WTC11 (cell line): ENCODE results near the gene OR2F2.

Experiments used
- ATF1 ChIP-seq: sonication (generic); formaldehyde crosslinking; IDR thresholded peaks from 2 replicates; pipeline ENCODE4 v1.8.1; 2023; ENCODE audit warnings: mild to moderate bottlenecking, moderate library complexity, missing genetic modification reagents
- ATF3 ChIP-seq: sonication (generic); formaldehyde crosslinking; conservative IDR thresholded peaks from 2 replicates; pipeline ENCODE4 v1.8.1; 2022; ENCODE audit warnings: mild to moderate bottlenecking, missing genetic modification reagents
- CBFB ChIP-seq: sonication (generic); formaldehyde crosslinking; IDR thresholded peaks from 2 replicates; pipeline ENCODE4 v1.8.1; 2022; ENCODE audit warnings: mild to moderate bottlenecking, low read depth, missing genetic modification reagents
- CREM ChIP-seq: sonication (generic); formaldehyde crosslinking; IDR thresholded peaks from 2 replicates; pipeline ENCODE4 v1.8.1; 2022; ENCODE audit warnings: mild to moderate bottlenecking, missing genetic modification reagents, moderate library complexity
- CTCF ChIP-seq: fragments of 200-600 bp; IDR thresholded peaks from 2 replicates; pipeline ENCODE4 v1.8.0; 2022; ENCODE audit warnings: antibody characterized with exemption
- FOXP1 ChIP-seq: sonication (generic); formaldehyde crosslinking; IDR thresholded peaks from 2 replicates; pipeline ENCODE4 v1.8.0; 2022; ENCODE audit warnings: missing genetic modification reagents, mild to moderate bottlenecking, moderate library complexity, borderline replicate concordance
- KAT7 ChIP-seq: sonication (generic); formaldehyde crosslinking; IDR thresholded peaks from 2 replicates; pipeline ENCODE4 v1.8.1; 2023; ENCODE audit warnings: missing genetic modification reagents, mild to moderate bottlenecking, borderline replicate concordance
- NFE2L1 ChIP-seq: sonication (generic); formaldehyde crosslinking; IDR thresholded peaks from 2 replicates; pipeline ENCODE4 v1.8.1; 2023; ENCODE audit warnings: missing genetic modification reagents
- SP1 ChIP-seq: sonication (generic); formaldehyde crosslinking; conservative IDR thresholded peaks from 2 replicates; pipeline ENCODE4 v1.8.1; 2022; ENCODE audit warnings: missing genetic modification reagents
- TEAD4 ChIP-seq: sonication (generic); formaldehyde crosslinking; IDR thresholded peaks from 2 replicates; pipeline ENCODE4 v1.8.0; 2022; ENCODE audit warnings: mild to moderate bottlenecking, missing genetic modification reagents
- TF ChIP-seq, protein P1 (sequence below): sonication (generic); formaldehyde crosslinking; IDR thresholded peaks from 2 replicates; pipeline ENCODE4 v1.8.1; 2023; ENCODE audit warnings: mild to moderate bottlenecking, missing genetic modification reagents
- TF ChIP-seq, protein P2 (sequence below): sonication (generic); formaldehyde crosslinking; IDR thresholded peaks from 2 replicates; pipeline ENCODE4 v1.8.0; 2022; ENCODE audit warnings: mild to moderate bottlenecking, missing genetic modification reagents
- TF ChIP-seq, protein P3 (sequence below): sonication (generic); formaldehyde crosslinking; IDR thresholded peaks from 2 replicates; pipeline ENCODE4 v1.8.0; 2022; ENCODE audit warnings: mild to moderate bottlenecking, missing genetic modification reagents

- TF ChIP-seq, protein P1, sequence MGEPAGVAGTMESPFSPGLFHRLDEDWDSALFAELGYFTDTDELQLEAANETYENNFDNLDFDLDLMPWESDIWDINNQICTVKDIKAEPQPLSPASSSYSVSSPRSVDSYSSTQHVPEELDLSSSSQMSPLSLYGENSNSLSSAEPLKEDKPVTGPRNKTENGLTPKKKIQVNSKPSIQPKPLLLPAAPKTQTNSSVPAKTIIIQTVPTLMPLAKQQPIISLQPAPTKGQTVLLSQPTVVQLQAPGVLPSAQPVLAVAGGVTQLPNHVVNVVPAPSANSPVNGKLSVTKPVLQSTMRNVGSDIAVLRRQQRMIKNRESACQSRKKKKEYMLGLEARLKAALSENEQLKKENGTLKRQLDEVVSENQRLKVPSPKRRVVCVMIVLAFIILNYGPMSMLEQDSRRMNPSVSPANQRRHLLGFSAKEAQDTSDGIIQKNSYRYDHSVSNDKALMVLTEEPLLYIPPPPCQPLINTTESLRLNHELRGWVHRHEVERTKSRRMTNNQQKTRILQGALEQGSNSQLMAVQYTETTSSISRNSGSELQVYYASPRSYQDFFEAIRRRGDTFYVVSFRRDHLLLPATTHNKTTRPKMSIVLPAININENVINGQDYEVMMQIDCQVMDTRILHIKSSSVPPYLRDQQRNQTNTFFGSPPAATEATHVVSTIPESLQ, result no peak
- TF ChIP-seq ATF1 (CRISPR knock-in tag), result no peak
- TF ChIP-seq, protein P2, sequence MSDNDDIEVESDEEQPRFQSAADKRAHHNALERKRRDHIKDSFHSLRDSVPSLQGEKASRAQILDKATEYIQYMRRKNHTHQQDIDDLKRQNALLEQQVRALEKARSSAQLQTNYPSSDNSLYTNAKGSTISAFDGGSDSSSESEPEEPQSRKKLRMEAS, result no peak
- TF ChIP-seq CTCF, result no peak
- no peak for TF ChIP-seq ATF3 (CRISPR knock-in tag)
- TF ChIP-seq FOXP1 (CRISPR knock-in tag), result no peak
- no peak for TF ChIP-seq CBFB (CRISPR knock-in tag)
- no peak for TF ChIP-seq TEAD4
- TF ChIP-seq CREM (CRISPR knock-in tag), result no peak
- TF ChIP-seq, protein P3, sequence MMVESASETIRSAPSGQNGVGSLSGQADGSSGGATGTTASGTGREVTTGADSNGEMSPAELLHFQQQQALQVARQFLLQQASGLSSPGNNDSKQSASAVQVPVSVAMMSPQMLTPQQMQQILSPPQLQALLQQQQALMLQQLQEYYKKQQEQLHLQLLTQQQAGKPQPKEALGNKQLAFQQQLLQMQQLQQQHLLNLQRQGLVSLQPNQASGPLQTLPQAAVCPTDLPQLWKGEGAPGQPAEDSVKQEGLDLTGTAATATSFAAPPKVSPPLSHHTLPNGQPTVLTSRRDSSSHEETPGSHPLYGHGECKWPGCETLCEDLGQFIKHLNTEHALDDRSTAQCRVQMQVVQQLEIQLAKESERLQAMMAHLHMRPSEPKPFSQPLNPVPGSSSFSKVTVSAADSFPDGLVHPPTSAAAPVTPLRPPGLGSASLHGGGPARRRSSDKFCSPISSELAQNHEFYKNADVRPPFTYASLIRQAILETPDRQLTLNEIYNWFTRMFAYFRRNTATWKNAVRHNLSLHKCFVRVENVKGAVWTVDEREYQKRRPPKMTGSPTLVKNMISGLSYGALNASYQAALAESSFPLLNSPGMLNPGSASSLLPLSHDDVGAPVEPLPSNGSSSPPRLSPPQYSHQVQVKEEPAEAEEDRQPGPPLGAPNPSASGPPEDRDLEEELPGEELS (CRISPR knock-in tag), result no peak
- TF ChIP-seq SP1 (CRISPR knock-in tag), result no peak
- no peak for TF ChIP-seq KAT7
- TF ChIP-seq NFE2L1 (CRISPR knock-in tag), result no peak
Observed at GRCh38 chr7:143929224-143929920, 5.7 kb upstream of the OR2F2 start.
